Naive thymus-derived CD4-positive, alpha-beta T cell (primary cell): Measurements from ENCODE around the gene APBA1. TPM values are rescaled to one million over a fixed set of nuclear protein-coding genes. Genes with fewer than 3 reads are reported as not detected.
"Not testable (repeated sequence)": the region's sequence is repeated elsewhere in the genome, so short reads cannot be mapped to it uniquely, and the experiment has no call there.

Experiments
- ATAC-seq: fragments of 150-1000 bp; cut with Tn5 transposase; 2 replicates; pipeline ENCODE4 v1.10.0; 2021; ENCODE audit warnings: mild to moderate bottlenecking, moderate library complexity
- CTCF ChIA-PET: fragments of 350-600 bp; sonication (Branson Sonifier 250); formaldehyde crosslinking; loops from one replicate; lab custom pipeline; 2021; ENCODE audit warnings: antibody characterized with exemption; lab: Charles Lee
- POLR2A ChIA-PET: fragments of 350-600 bp; sonication (Branson Sonifier 250); formaldehyde crosslinking; loops from one replicate; lab custom pipeline; 2021; ENCODE audit warnings: antibody characterized with exemption, inconsistent platforms; lab: Charles Lee
- DNase-seq, 9 donors: peaks; one replicate each; pipeline versions ENCODE4 v3.0.0 to v3.0.0-alpha.2; 2020 to 2022; ENCODE audit warnings: mixed read lengths in 1 of 9
- H3K27ac ChIP-seq: one replicate; pipeline ENCODE4 v1.7.0; 2013; ENCODE audit warnings: mild to moderate bottlenecking, low read depth, low read length, moderate library complexity
- H3K27me3 ChIP-seq, 2 donors: one replicate each; pipeline ENCODE4 v1.7.0; 2013; ENCODE audit warnings: low read length in 2 of 2, mild to moderate bottlenecking in 2 of 2, moderate library complexity in 2 of 2; ENCODE audit not compliant: control insufficient read depth in 2 of 2, insufficient read depth in 2 of 2
- H3K36me3 ChIP-seq, 3 experiments: 1 replicate in 2 of 3; 2 replicates in 1 of 3; pipeline ENCODE4 v1.7.0; 2013; ENCODE audit warnings: low read length in 3 of 3, mild to moderate bottlenecking in 3 of 3, moderate library complexity in 1 of 3; ENCODE audit not compliant: insufficient read depth in 3 of 3, control insufficient read depth in 2 of 3
- H3K4me1 ChIP-seq, 2 donors: one replicate each; pipeline ENCODE4 v1.7.0; 2013; ENCODE audit warnings: low read length in 2 of 2, mild to moderate bottlenecking in 2 of 2, moderate library complexity in 1 of 2; ENCODE audit not compliant: control insufficient read depth in 2 of 2, insufficient read depth in 2 of 2
- H3K4me3 ChIP-seq: 2 replicates; pipeline ENCODE4 v1.7.0; 2013; ENCODE audit warnings: mild to moderate bottlenecking, low read length
- H3K9me3 ChIP-seq, 3 experiments: 1 replicate in 2 of 3; 2 replicates in 1 of 3; pipeline ENCODE4 v1.7.0; 2013; ENCODE audit warnings: low read length in 3 of 3; ENCODE audit not compliant: control insufficient read depth in 2 of 3
- H3K27ac Mint-ChIP-seq, 9 donors: one replicate each; pipeline ENCODE4 v1.8.0; 2020 to 2022; ENCODE audit warnings: mixed read lengths in 9 of 9, mild to moderate bottlenecking in 8 of 9, moderate library complexity in 5 of 9, inconsistent platforms in 2 of 9
- H3K27me3 Mint-ChIP-seq, 5 donors: one replicate each; pipeline ENCODE4 v1.8.0; 2021 to 2022; ENCODE audit warnings: mixed read lengths in 5 of 5, mild to moderate bottlenecking in 1 of 5
- H3K36me3 Mint-ChIP-seq, 5 donors: one replicate each; pipeline ENCODE4 v1.8.0; 2020 to 2022; ENCODE audit warnings: mixed read lengths in 5 of 5, mild to moderate bottlenecking in 3 of 5, inconsistent platforms in 1 of 5
- H3K4me1 Mint-ChIP-seq, 7 donors: one replicate each; pipeline ENCODE4 v1.8.0; 2020 to 2022; ENCODE audit warnings: mixed read lengths in 7 of 7, mild to moderate bottlenecking in 3 of 7, inconsistent platforms in 1 of 7
- H3K4me3 Mint-ChIP-seq, 10 donors: one replicate each; pipeline ENCODE4 v1.8.0; 2020 to 2022; ENCODE audit warnings: mild to moderate bottlenecking in 10 of 10, mixed read lengths in 10 of 10, moderate library complexity in 6 of 10, inconsistent platforms in 2 of 10
- H3K9me3 Mint-ChIP-seq, 11 donors: one replicate each; pipeline ENCODE4 v1.8.0; 2020 to 2022; ENCODE audit warnings: mixed read lengths in 11 of 11, mild to moderate bottlenecking in 4 of 11, inconsistent platforms in 1 of 11, moderate library complexity in 1 of 11
- intact Hi-C, 2 donors: fragments of 100-400 bp; cut with micrococcal nuclease; formaldehyde crosslinking; loops; one replicate each; pipeline ENCODE4 v1.15.1; 2023
- polyA plus RNA-seq, 2 donors: library from polyadenylated mRNA; unstranded; fragments of 300-500 nt; fragmentation: Illumina TruSeq; gene quantifications; one replicate each; pipeline ENCODE4 v1.2.3, GENCODE V29; 2021
- total RNA-seq, 6 experiments: library from RNA in 5 of 6; stranded (reverse) in 5 of 6; gene quantifications; 1 replicate in 5 of 6; 2 replicates in 1 of 6; pipeline ENCODE4 v1.2.3 and lab custom pipeline; 2021 to 2026

Gene APBA1
- total and polyA plus RNA-seq, 7 experiments from 2014 or later, result 0.06 to 4.5 (median 1.4) TPM; not detected in 1

GRCh38 chr9:69600314-69601047 lies 71.7 kb downstream of the APBA1 start:
- ChIA-PET POLR2A (no interaction called here), CTCF (interaction anchor here (0.6 kb wide), 1 partner anchor 545 kb away, joined by 3 read pairs; no protein-coding TSS in a partner anchor)
- ATAC-seq (no peak), DNase-seq (no peak)
- no peak overlapping the region for H3K4me3 ChIP-seq
- Mint-ChIP-seq H3K4me3 (no peak overlapping the region), H3K36me3 (peaks cover 0 to 4% (median 0%) of the 10 kb centered on the region in 5 donors), H3K4me1 (peaks cover 0 to 5% (median 0%) of the 10 kb centered on the region in 7 donors), H3K9me3 (peaks cover 0 to 16% (median 2%) of the 10 kb centered on the region in 11 donors), H3K27ac (no peak overlapping the region), H3K27me3 (peaks cover 0 to 9% (median 2%) of the 10 kb centered on the region in 5 donors)
- no peaks in the 10 kb centered on the region for H3K36me3 ChIP-seq
- H3K27me3 ChIP-seq, result no peaks in the 10 kb centered on the region
- intact Hi-C loops, result no loop called here
- H3K4me1 ChIP-seq, result no peaks in the 10 kb centered on the region
- no peak overlapping the region for H3K27ac ChIP-seq
- peaks cover 0 to 6% (median 0%) of the 10 kb centered on the region in 3 experiments for H3K9me3 ChIP-seq

DNA sequence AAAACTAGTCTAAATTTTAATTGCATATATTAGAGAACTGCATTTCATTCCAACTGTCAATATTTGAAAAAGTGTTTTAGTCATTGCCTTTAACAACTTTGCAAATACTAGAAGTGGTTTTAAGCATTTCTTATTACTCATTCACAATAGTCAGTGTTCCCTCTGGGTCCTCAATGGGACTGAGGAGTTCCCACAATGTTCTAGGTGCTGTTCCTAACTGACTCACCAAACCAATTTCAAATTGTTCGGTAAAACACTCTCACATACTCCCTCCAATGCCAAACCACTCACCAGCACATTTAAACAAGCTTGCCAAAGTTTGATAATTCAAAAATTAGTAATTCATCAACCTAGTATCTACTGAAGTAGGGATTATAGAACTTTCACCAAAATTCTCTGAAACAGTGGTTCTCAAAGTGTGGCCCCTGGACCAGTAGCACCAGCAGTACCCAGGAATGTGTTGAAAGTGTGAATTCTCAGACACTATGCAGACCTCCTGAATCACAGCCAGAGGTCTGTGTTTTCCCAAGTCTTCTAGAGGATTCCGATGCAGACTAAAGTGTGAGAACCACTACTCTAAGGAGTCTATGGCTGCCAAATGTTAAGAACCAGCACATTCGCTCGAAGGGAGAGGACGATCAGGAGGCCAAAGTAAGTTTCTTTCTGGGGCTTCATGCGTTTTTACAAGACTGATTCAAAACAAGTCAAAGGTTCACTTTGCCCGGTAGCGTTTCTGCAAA lies 72.8 kb downstream of the APBA1 start:
- Mint-ChIP-seq H3K9me3 (peaks cover 0 to 16% (median 2%) of the 10 kb centered on the region in 11 donors), H3K4me1 (peaks cover 0 to 5% (median 0%) of the 10 kb centered on the region in 7 donors), H3K4me3 (no peak overlapping the region), H3K36me3 (peaks cover 0 to 2% (median 0%) of the 10 kb centered on the region in 5 donors), H3K27me3 (peaks cover 0 to 13% (median 3%) of the 10 kb centered on the region in 5 donors), H3K27ac (no peak overlapping the region)
- Histone ChIP-seq H3K27ac (no peak overlapping the region), H3K9me3 (peaks cover 0 to 6% (median 0%) of the 10 kb centered on the region in 3 experiments), H3K36me3 (no peaks in the 10 kb centered on the region), H3K4me1 (no peaks in the 10 kb centered on the region), H3K27me3 (no peaks in the 10 kb centered on the region), H3K4me3 (no peak overlapping the region)
- DNase-seq, result no peak
- intact Hi-C loops, result no loop called here
- no peak for ATAC-seq
- POLR2A ChIA-PET, result no interaction called here
- CTCF ChIA-PET, result no interaction called here

DNA sequence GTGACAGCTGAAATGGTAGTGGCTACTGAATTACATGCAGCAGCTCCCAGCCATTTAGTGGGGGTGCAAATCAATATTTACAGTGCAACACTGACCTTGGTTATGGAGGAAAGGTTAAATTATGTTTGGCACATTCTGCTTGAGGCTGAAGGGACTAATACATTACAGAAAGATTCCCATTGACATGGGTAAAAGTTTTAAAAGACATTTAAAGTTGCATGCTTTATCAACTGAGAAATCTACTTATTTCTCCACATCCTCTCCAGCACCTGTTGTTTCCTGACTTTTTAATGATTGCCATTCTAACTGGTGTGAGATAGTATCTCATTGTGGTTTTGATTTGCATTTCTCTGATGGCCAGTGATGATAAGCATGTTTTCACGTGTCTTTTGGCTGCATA lies 75.3 kb downstream of the APBA1 start:
- peaks cover 0 to 16% (median 2%) of the 10 kb centered on the region in 11 donors for H3K9me3 Mint-ChIP-seq
- H3K36me3 ChIP-seq, H3K27ac Mint-ChIP-seq, CTCF ChIA-PET, H3K4me3 Mint-ChIP-seq, H3K27me3 ChIP-seq, POLR2A ChIA-PET, DNase-seq, H3K36me3 Mint-ChIP-seq, H3K4me1 ChIP-seq, intact Hi-C loops, H3K4me3 ChIP-seq, H3K4me1 Mint-ChIP-seq, ATAC-seq, H3K9me3 ChIP-seq, H3K27ac ChIP-seq: not testable (repeated sequence)
- H3K27me3 Mint-ChIP-seq, result peaks cover 0 to 19% (median 9%) of the 10 kb centered on the region in 5 donors

GRCh38 chr9:69594180-69594579 lies 78.0 kb downstream of the APBA1 start:
- Mint-ChIP-seq H3K4me1 (peaks cover 0 to 5% (median 0%) of the 10 kb centered on the region in 7 donors), H3K9me3 (peaks cover 0 to 16% (median 0%) of the 10 kb centered on the region in 11 donors), H3K27ac (no peak overlapping the region), H3K27me3 (peaks cover 0 to 25% (median 9%) of the 10 kb centered on the region in 5 donors), H3K36me3 (no peaks in the 10 kb centered on the region), H3K4me3 (no peak overlapping the region)
- CTCF ChIA-PET, result no interaction called here
- POLR2A ChIA-PET, result no interaction called here
- H3K4me3 ChIP-seq, result no peak overlapping the region
- H3K4me1 ChIP-seq, result no peaks in the 10 kb centered on the region
- ATAC-seq (no peak), DNase-seq (no peak)
- no peaks in the 10 kb centered on the region for H3K36me3 ChIP-seq
- intact Hi-C loops, result no loop called here
- no peak overlapping the region for H3K27ac ChIP-seq
- no peaks in the 10 kb centered on the region for H3K27me3 ChIP-seq
- peaks cover 0 to 6% (median 0%) of the 10 kb centered on the region in 3 experiments for H3K9me3 ChIP-seq

GRCh38 chr9:69593756-69594155 lies 78.4 kb downstream of the APBA1 start:
- H3K4me3 Mint-ChIP-seq, result no peak overlapping the region
- Histone ChIP-seq H3K4me3 (no peak overlapping the region), H3K4me1 (no peaks in the 10 kb centered on the region), H3K9me3 (peaks cover 0 to 6% (median 0%) of the 10 kb centered on the region in 3 experiments), H3K27ac (no peak overlapping the region), H3K36me3 (no peaks in the 10 kb centered on the region), H3K27me3 (no peaks in the 10 kb centered on the region)
- H3K27ac Mint-ChIP-seq, result no peak overlapping the region
- ChIA-PET CTCF (interaction anchor here (0.7 kb wide), 1 partner anchor 38 kb away, joined by 4 read pairs; no protein-coding TSS in a partner anchor), POLR2A (no interaction called here)
- peaks cover 0 to 5% (median 0%) of the 10 kb centered on the region in 7 donors for H3K4me1 Mint-ChIP-seq
- no peaks in the 10 kb centered on the region for H3K36me3 Mint-ChIP-seq
- intact Hi-C loops, result no loop called here
- no peak for DNase-seq
- H3K27me3 Mint-ChIP-seq, result peaks cover 0 to 25% (median 9%) of the 10 kb centered on the region in 5 donors
- H3K9me3 Mint-ChIP-seq, result peaks cover 0 to 13% (median 0%) of the 10 kb centered on the region in 11 donors
- no peak for ATAC-seq

DNA sequence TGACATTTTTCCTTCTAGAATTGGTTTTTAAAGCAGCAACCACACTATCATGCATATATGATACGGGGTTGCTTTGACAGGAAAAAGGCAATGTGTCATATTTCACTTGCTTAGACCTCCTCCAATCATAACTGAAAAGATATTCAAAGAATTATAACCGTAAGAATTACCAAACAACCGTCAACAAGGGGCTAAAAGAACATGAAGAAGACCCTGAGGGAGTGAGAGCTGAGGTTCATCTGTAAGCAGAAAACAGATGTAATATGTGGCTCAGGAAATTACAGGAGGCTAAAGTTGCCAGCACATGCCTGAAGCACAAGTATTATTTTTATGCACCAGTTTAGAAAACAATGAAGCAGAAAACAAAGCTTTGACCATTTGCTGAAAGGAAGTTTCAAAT lies 78.9 kb downstream of the APBA1 start:
- Mint-ChIP-seq H3K27me3 (peaks cover 0 to 25% (median 9%) of the 10 kb centered on the region in 5 donors), H3K4me1 (peaks cover 0 to 5% (median 0%) of the 10 kb centered on the region in 7 donors), H3K36me3 (no peaks in the 10 kb centered on the region), H3K27ac (no peak overlapping the region), H3K9me3 (peaks cover 0 to 9% (median 0%) of the 10 kb centered on the region in 11 donors), H3K4me3 (no peak overlapping the region)
- no peaks in the 10 kb centered on the region for H3K4me1 ChIP-seq
- no peak overlapping the region for H3K27ac ChIP-seq
- ChIA-PET POLR2A (no interaction called here), CTCF (interaction anchor here (0.7 kb wide), 1 partner anchor 38 kb away, joined by 4 read pairs; no protein-coding TSS in a partner anchor)
- peaks cover 0 to 6% (median 0%) of the 10 kb centered on the region in 3 experiments for H3K9me3 ChIP-seq
- H3K27me3 ChIP-seq, result no peaks in the 10 kb centered on the region
- intact Hi-C loops, result no loop called here
- no peak for ATAC-seq
- no peak overlapping the region for H3K4me3 ChIP-seq
- no peaks in the 10 kb centered on the region for H3K36me3 ChIP-seq
- no peak for DNase-seq
